HG03060 (cell line): ENCODE measurements around the gene TBX21.

ENCODE experiments used
- ATAC-seq: cut with Tn5 transposase; IDR thresholded peaks from one replicate; pipeline ENCODE4 v1.9.1; 2021; ENCODE audit warnings: low read depth, moderate number of reproducible peaks; ENCODE audit not compliant: unreplicated experiment

Gene TBX21

GRCh38 chr17:47697906-47698711 lies 34.9 kb upstream of the TBX21 start:
- ATAC-seq = no peak

GRCh38 chr17:47698749-47699535 lies 34.1 kb upstream of the TBX21 start:
- no peak for ATAC-seq

GRCh38 chr17:47699536-47699840 lies 33.5 kb upstream of the TBX21 start:
- no peak for ATAC-seq

- ATAC-seq = no peak
These were observed 32.3 kb upstream of the TBX21 start for GRCh38 chr17:47700471-47701449.

GRCh38 chr17:47701608-47702007 lies 31.4 kb upstream of the TBX21 start:
- no peak for ATAC-seq

GRCh38 chr17:47702391-47702995 lies 30.5 kb upstream of the TBX21 start:
- no peak for ATAC-seq

- ATAC-seq = no peak
These were observed 29.8 kb upstream of the TBX21 start for GRCh38 chr17:47703191-47703591.

GRCh38 chr17:47703671-47704070 lies 29.4 kb upstream of the TBX21 start:
- no peak for ATAC-seq

- ATAC-seq = no peak
These were observed 28.9 kb upstream of the TBX21 start for GRCh38 chr17:47704116-47704515.

GRCh38 chr17:47704736-47705135 lies 28.3 kb upstream of the TBX21 start:
- no peak for ATAC-seq

- ATAC-seq = no peak
These were observed 27.2 kb upstream of the TBX21 start for GRCh38 chr17:47705536-47706530.

GRCh38 chr17:47707056-47707804 lies 25.8 kb upstream of the TBX21 start:
- no peak for ATAC-seq

- no peak for ATAC-seq
These were observed 25.2 kb upstream of the TBX21 start for GRCh38 chr17:47707884-47708283.

GRCh38 chr17:47708312-47708863 lies 24.6 kb upstream of the TBX21 start:
- ATAC-seq = no peak

- ATAC-seq = no peak
These were observed 24.0 kb upstream of the TBX21 start for GRCh38 chr17:47708864-47709541.

GRCh38 chr17:47709594-47709993 lies 23.4 kb upstream of the TBX21 start:
- ATAC-seq = no peak

- no peak for ATAC-seq
These were observed 21.5 kb upstream of the TBX21 start for GRCh38 chr17:47711366-47712099.
